Activated B cell treated with CpG ODN at 0.5 μM for 24 hours (primary cell): ENCODE measurements around the gene SERPINB4. TPM values are rescaled to one million over a fixed set of nuclear protein-coding genes. Genes with fewer than 3 reads are reported as not detected.

Experiments used
- ATAC-seq: fragments of 200-7000 bp; cut with Tn5 transposase; one replicate; pipeline ENCODE4 v1.10.0; 2021; ENCODE audit warnings: low read depth, mild to moderate bottlenecking, moderate library complexity
- CTCF ChIA-PET: fragments of 350-600 bp; sonication (Branson Sonifier 250); formaldehyde crosslinking; loops from one replicate; lab custom pipeline; 2021; ENCODE audit warnings: antibody characterized with exemption; lab: Charles Lee
- POLR2A ChIA-PET: fragments of 350-600 bp; sonication (Branson Sonifier 250); formaldehyde crosslinking; loops from one replicate; lab custom pipeline; 2021; ENCODE audit warnings: antibody characterized with exemption; lab: Charles Lee
- DNase-seq: peaks from one replicate; pipeline ENCODE4 v3.0.0; 2022
- H3K27ac Mint-ChIP-seq: one replicate; pipeline ENCODE4 v1.8.0; 2020; ENCODE audit warnings: mixed read lengths
- H3K27me3 Mint-ChIP-seq: one replicate; pipeline ENCODE4 v1.8.0; 2021; ENCODE audit warnings: mixed read lengths
- H3K36me3 Mint-ChIP-seq: one replicate; pipeline ENCODE4 v1.8.0; 2021; ENCODE audit warnings: low read depth, mixed read lengths
- H3K4me1 Mint-ChIP-seq: one replicate; pipeline ENCODE4 v1.8.0; 2021; ENCODE audit warnings: mixed read lengths
- H3K4me3 Mint-ChIP-seq: one replicate; pipeline ENCODE4 v1.8.0; 2020; ENCODE audit warnings: mild to moderate bottlenecking, mixed read lengths
- H3K9me3 Mint-ChIP-seq: one replicate; pipeline ENCODE4 v1.8.0; 2020; ENCODE audit warnings: mixed read lengths
- CTCF ChIP-seq: fragments of 200-600 bp; IDR thresholded peaks from one replicate; pipeline ENCODE4 v1.8.0; 2022; ENCODE audit warnings: antibody characterized with exemption, mild to moderate bottlenecking
- intact Hi-C: fragments of 100-400 bp; cut with micrococcal nuclease; formaldehyde crosslinking; loops from one replicate; pipeline ENCODE4 v1.15.1; 2024
- total RNA-seq: library from RNA; stranded (reverse); gene quantifications from 2 replicates; pipeline ENCODE4 v1.2.3, GENCODE V29; 2022

The SERPINB4 gene
- total RNA-seq, 1 donor from 2014 or later, result not detected

- H3K27me3 Mint-ChIP-seq, result no peaks in the 10 kb centered on the region
- peaks cover 3% of the 10 kb centered on the region for H3K4me1 Mint-ChIP-seq
- ChIA-PET POLR2A (no interaction called here), CTCF (no interaction called here)
- ATAC-seq (no peak), DNase-seq (no peak)
- H3K36me3 Mint-ChIP-seq, result no peaks in the 10 kb centered on the region
- no peaks in the 10 kb centered on the region for H3K9me3 Mint-ChIP-seq
- no peak overlapping the region for H3K27ac Mint-ChIP-seq
- no peak for TF ChIP-seq CTCF
- H3K4me3 Mint-ChIP-seq, result no peak overlapping the region
- intact Hi-C loops, result no loop called here
Measured at GRCh38 chr18:63603772-63604171, 40.3 kb downstream of the SERPINB4 start.

- intact Hi-C loops, result no loop called here
- Mint-ChIP-seq H3K27me3 (no peaks in the 10 kb centered on the region), H3K4me1 (peaks cover 3% of the 10 kb centered on the region), H3K4me3 (no peak overlapping the region), H3K9me3 (no peaks in the 10 kb centered on the region), H3K36me3 (no peaks in the 10 kb centered on the region), H3K27ac (no peak overlapping the region)
- POLR2A ChIA-PET, result no interaction called here
- DNase-seq, result no peak
- no peak for TF ChIP-seq CTCF
- ATAC-seq, result no peak
- CTCF ChIA-PET, result no interaction called here
Measured at GRCh38 chr18:63603355-63603754, 40.7 kb downstream of the SERPINB4 start.

GRCh38 chr18:63596964-63597363, 47.1 kb downstream of the SERPINB4 start:
- intact Hi-C loops, result no loop called here
- no peak overlapping the region for H3K4me3 Mint-ChIP-seq
- H3K27me3 Mint-ChIP-seq, result peaks cover 2% of the 10 kb centered on the region
- no peak for DNase-seq
- no peak overlapping the region for H3K27ac Mint-ChIP-seq
- POLR2A ChIA-PET, result no interaction called here
- no peaks in the 10 kb centered on the region for H3K4me1 Mint-ChIP-seq
- CTCF ChIA-PET, result no interaction called here
- H3K36me3 Mint-ChIP-seq, result no peaks in the 10 kb centered on the region
- H3K9me3 Mint-ChIP-seq, result no peaks in the 10 kb centered on the region
- no peak for ATAC-seq
- TF ChIP-seq CTCF, result no peak

- POLR2A ChIA-PET, result no interaction called here
- H3K4me3 Mint-ChIP-seq, result no peak overlapping the region
- no peak for TF ChIP-seq CTCF
- no peaks in the 10 kb centered on the region for H3K9me3 Mint-ChIP-seq
- no peak overlapping the region for H3K27ac Mint-ChIP-seq
- CTCF ChIA-PET, result no interaction called here
- H3K36me3 Mint-ChIP-seq, result no peaks in the 10 kb centered on the region
- DNase-seq (no peak), ATAC-seq (no peak)
- H3K4me1 Mint-ChIP-seq, result no peaks in the 10 kb centered on the region
- peaks cover 8% of the 10 kb centered on the region for H3K27me3 Mint-ChIP-seq
- intact Hi-C loops, result no loop called here
Measured at GRCh38 chr18:63592471-63592870, 51.6 kb downstream of the SERPINB4 start.

- H3K4me3 Mint-ChIP-seq, result no peak overlapping the region
- no peak for TF ChIP-seq CTCF
- no peaks in the 10 kb centered on the region for H3K9me3 Mint-ChIP-seq
- ChIA-PET CTCF (no interaction called here), POLR2A (no interaction called here)
- no peaks in the 10 kb centered on the region for H3K36me3 Mint-ChIP-seq
- no peak for DNase-seq
- H3K27ac Mint-ChIP-seq, result no peak overlapping the region
- no peak for ATAC-seq
- intact Hi-C loops, result no loop called here
- H3K27me3 Mint-ChIP-seq, result peaks cover 13% of the 10 kb centered on the region
- no peaks in the 10 kb centered on the region for H3K4me1 Mint-ChIP-seq
Measured at GRCh38 chr18:63591725-63592124, 52.3 kb downstream of the SERPINB4 start.
